ENCODE data around the gene POU2F1.

DNA sequence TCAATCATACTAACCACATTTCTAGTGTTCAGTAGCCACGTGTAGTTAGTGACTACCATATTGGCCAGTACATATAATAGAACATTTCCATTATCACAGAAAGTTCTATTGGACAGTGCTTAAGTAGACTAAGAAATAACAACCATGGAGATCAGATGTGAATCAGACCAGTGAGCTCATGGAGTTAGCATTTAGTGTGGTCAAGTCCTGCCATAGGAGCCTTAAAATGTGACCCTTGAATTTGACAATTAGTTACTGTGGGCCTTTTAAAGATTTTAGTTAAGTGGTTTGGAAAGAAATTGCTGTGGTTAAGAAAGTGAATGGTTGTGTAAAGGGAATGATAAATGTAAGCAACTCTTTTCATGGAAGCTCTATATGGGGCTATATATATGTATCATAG, 123.4 kb downstream of the POU2F1 start:
- TF ChIP-seq, protein P1, sequence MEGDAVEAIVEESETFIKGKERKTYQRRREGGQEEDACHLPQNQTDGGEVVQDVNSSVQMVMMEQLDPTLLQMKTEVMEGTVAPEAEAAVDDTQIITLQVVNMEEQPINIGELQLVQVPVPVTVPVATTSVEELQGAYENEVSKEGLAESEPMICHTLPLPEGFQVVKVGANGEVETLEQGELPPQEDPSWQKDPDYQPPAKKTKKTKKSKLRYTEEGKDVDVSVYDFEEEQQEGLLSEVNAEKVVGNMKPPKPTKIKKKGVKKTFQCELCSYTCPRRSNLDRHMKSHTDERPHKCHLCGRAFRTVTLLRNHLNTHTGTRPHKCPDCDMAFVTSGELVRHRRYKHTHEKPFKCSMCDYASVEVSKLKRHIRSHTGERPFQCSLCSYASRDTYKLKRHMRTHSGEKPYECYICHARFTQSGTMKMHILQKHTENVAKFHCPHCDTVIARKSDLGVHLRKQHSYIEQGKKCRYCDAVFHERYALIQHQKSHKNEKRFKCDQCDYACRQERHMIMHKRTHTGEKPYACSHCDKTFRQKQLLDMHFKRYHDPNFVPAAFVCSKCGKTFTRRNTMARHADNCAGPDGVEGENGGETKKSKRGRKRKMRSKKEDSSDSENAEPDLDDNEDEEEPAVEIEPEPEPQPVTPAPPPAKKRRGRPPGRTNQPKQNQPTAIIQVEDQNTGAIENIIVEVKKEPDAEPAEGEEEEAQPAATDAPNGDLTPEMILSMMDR (conservative IDR thresholded peaks at IDR 0.05; ENCODE audit: low read depth in 2 of 2) = no peak
- TF ChIP-seq EZH2phosphoT487 (IDR thresholded peaks at IDR 0.05; ENCODE audit: unreplicated experiment) (no peak), EZH2 (IDR thresholded peaks at IDR 0.05; ENCODE audit: low read depth, unreplicated experiment) (no peak), ZNF331 (CRISPR knock-in tag; IDR thresholded peaks at IDR 0.05; ENCODE audit: low read depth) (no peak), POLR2AphosphoS5 (IDR thresholded peaks at IDR 0.05; ENCODE audit: low read depth) (no peak), CREB1 (CRISPR knock-in tag; IDR thresholded peaks at IDR 0.05; ENCODE audit: low read depth) (no peak), STAT1 (IDR thresholded peaks at IDR 0.05; ENCODE audit: unreplicated experiment) (no peak), NANOG (IDR thresholded peaks at IDR 0.05; ENCODE audit: borderline replicate concordance) (no peak)
- TF ChIP-seq, protein P2, sequence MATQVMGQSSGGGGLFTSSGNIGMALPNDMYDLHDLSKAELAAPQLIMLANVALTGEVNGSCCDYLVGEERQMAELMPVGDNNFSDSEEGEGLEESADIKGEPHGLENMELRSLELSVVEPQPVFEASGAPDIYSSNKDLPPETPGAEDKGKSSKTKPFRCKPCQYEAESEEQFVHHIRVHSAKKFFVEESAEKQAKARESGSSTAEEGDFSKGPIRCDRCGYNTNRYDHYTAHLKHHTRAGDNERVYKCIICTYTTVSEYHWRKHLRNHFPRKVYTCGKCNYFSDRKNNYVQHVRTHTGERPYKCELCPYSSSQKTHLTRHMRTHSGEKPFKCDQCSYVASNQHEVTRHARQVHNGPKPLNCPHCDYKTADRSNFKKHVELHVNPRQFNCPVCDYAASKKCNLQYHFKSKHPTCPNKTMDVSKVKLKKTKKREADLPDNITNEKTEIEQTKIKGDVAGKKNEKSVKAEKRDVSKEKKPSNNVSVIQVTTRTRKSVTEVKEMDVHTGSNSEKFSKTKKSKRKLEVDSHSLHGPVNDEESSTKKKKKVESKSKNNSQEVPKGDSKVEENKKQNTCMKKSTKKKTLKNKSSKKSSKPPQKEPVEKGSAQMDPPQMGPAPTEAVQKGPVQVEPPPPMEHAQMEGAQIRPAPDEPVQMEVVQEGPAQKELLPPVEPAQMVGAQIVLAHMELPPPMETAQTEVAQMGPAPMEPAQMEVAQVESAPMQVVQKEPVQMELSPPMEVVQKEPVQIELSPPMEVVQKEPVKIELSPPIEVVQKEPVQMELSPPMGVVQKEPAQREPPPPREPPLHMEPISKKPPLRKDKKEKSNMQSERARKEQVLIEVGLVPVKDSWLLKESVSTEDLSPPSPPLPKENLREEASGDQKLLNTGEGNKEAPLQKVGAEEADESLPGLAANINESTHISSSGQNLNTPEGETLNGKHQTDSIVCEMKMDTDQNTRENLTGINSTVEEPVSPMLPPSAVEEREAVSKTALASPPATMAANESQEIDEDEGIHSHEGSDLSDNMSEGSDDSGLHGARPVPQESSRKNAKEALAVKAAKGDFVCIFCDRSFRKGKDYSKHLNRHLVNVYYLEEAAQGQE (IDR thresholded peaks at IDR 0.05; ENCODE audit: unreplicated experiment) = no peak
- TF ChIP-seq, protein P3, sequence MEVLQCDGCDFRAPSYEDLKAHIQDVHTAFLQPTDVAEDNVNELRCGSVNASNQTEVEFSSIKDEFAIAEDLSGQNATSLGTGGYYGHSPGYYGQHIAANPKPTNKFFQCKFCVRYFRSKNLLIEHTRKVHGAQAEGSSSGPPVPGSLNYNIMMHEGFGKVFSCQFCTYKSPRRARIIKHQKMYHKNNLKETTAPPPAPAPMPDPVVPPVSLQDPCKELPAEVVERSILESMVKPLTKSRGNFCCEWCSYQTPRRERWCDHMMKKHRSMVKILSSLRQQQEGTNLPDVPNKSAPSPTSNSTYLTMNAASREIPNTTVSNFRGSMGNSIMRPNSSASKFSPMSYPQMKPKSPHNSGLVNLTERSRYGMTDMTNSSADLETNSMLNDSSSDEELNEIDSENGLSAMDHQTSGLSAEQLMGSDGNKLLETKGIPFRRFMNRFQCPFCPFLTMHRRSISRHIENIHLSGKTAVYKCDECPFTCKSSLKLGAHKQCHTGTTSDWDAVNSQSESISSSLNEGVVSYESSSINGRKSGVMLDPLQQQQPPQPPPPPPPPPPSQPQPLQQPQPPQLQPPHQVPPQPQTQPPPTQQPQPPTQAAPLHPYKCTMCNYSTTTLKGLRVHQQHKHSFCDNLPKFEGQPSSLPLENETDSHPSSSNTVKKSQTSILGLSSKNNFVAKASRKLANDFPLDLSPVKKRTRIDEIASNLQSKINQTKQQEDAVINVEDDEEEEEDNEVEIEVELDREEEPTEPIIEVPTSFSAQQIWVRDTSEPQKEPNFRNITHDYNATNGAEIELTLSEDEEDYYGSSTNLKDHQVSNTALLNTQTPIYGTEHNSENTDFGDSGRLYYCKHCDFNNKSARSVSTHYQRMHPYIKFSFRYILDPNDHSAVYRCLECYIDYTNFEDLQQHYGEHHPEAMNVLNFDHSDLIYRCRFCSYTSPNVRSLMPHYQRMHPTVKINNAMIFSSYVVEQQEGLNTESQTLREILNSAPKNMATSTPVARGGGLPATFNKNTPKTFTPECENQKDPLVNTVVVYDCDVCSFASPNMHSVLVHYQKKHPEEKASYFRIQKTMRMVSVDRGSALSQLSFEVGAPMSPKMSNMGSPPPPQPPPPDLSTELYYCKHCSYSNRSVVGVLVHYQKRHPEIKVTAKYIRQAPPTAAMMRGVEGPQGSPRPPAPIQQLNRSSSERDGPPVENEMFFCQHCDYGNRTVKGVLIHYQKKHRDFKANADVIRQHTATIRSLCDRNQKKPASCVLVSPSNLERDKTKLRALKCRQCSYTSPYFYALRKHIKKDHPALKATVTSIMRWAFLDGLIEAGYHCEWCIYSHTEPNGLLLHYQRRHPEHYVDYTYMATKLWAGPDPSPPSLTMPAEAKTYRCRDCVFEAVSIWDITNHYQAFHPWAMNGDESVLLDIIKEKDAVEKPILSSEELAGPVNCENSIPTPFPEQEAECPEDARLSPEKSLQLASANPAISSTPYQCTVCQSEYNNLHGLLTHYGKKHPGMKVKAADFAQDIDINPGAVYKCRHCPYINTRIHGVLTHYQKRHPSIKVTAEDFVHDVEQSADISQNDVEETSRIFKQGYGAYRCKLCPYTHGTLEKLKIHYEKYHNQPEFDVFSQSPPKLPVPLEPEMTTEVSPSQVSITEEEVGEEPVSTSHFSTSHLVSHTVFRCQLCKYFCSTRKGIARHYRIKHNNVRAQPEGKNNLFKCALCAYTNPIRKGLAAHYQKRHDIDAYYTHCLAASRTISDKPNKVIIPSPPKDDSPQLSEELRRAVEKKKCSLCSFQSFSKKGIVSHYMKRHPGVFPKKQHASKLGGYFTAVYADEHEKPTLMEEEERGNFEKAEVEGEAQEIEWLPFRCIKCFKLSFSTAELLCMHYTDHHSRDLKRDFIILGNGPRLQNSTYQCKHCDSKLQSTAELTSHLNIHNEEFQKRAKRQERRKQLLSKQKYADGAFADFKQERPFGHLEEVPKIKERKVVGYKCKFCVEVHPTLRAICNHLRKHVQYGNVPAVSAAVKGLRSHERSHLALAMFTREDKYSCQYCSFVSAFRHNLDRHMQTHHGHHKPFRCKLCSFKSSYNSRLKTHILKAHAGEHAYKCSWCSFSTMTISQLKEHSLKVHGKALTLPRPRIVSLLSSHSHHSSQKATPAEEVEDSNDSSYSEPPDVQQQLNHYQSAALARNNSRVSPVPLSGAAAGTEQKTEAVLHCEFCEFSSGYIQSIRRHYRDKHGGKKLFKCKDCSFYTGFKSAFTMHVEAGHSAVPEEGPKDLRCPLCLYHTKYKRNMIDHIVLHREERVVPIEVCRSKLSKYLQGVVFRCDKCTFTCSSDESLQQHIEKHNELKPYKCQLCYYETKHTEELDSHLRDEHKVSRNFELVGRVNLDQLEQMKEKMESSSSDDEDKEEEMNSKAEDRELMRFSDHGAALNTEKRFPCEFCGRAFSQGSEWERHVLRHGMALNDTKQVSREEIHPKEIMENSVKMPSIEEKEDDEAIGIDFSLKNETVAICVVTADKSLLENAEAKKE (CRISPR knock-in tag; IDR thresholded peaks at IDR 0.05) = no peak
